GM12864 (cell line): ENCODE data around the gene GIMAP5.

Experiments used
- DNase-seq: peaks from one replicate; pipeline ENCODE4 v3.0.0-alpha.2; 2011; ENCODE audit warnings: low read depth
- H3K4me3 ChIP-seq: 2 replicates; pipeline ENCODE4 v1.5.1; 2011; ENCODE audit warnings: mild to moderate bottlenecking, low read depth, low read length, control low read depth
- TF ChIP-seq, protein P1 (sequence below): IDR thresholded peaks from 2 replicates; pipeline ENCODE4 v1.5.1; 2011; ENCODE audit warnings: low read depth, mild to moderate bottlenecking, moderate library complexity, low read length, control low read depth, inconsistent platforms; ENCODE audit errors: missing control alignments

GIMAP5 gene

DNA sequence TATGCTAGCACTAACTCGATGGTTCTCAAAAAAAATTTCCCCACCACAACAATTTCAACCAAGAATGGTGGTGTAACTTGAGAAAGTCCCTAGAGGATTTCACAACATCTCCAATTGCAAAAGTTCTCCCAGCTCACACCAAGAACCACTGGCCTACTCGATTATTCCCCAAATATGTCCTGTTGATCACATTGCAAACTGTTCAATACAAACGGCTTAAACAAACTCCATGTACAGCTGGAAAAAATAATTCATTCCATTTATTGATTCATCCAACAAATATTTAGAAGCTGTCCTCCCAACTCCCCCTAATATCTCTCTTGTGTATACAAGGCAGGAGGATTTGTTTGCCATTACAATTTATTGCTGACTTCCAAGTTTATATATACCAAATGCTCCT, 43.9 kb downstream of the GIMAP5 start:
- H3K4me3 ChIP-seq: no peak overlapping the region
- TF ChIP-seq, protein P1, sequence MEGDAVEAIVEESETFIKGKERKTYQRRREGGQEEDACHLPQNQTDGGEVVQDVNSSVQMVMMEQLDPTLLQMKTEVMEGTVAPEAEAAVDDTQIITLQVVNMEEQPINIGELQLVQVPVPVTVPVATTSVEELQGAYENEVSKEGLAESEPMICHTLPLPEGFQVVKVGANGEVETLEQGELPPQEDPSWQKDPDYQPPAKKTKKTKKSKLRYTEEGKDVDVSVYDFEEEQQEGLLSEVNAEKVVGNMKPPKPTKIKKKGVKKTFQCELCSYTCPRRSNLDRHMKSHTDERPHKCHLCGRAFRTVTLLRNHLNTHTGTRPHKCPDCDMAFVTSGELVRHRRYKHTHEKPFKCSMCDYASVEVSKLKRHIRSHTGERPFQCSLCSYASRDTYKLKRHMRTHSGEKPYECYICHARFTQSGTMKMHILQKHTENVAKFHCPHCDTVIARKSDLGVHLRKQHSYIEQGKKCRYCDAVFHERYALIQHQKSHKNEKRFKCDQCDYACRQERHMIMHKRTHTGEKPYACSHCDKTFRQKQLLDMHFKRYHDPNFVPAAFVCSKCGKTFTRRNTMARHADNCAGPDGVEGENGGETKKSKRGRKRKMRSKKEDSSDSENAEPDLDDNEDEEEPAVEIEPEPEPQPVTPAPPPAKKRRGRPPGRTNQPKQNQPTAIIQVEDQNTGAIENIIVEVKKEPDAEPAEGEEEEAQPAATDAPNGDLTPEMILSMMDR: no peak
- DNase-seq: no peak

DNA sequence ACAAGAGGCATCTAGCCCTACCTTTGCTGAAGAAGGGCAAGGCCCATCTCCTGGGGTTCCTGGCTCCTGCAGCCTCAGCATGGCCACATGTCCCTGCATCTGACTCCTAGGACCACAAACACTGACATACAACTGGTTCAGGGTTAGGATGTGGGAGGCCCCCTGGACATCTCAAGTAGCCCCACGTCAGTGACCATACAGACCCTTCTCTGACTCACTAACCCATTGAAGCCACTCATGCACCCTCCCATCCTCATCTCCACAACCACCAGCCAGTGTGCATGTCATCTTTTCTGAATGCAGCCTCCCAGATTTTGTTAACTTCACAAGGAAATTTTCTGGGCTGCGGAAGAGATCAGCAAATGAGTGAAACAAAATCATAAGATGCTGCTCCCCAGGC, 44.7 kb downstream of the GIMAP5 start:
- no peak for DNase-seq
- TF ChIP-seq, protein P1: no peak
- H3K4me3 ChIP-seq: no peak overlapping the region

- TF ChIP-seq, protein P1: no peak
- no peak overlapping the region for H3K4me3 ChIP-seq
- no peak for DNase-seq
Measured at GRCh38 chr7:150784120-150784736, 47.0 kb downstream of the GIMAP5 start.

GRCh38 chr7:150784954-150785353, 47.7 kb downstream of the GIMAP5 start:
- DNase-seq: no peak
- H3K4me3 ChIP-seq: no peak overlapping the region
- TF ChIP-seq, protein P1: no peak

DNA sequence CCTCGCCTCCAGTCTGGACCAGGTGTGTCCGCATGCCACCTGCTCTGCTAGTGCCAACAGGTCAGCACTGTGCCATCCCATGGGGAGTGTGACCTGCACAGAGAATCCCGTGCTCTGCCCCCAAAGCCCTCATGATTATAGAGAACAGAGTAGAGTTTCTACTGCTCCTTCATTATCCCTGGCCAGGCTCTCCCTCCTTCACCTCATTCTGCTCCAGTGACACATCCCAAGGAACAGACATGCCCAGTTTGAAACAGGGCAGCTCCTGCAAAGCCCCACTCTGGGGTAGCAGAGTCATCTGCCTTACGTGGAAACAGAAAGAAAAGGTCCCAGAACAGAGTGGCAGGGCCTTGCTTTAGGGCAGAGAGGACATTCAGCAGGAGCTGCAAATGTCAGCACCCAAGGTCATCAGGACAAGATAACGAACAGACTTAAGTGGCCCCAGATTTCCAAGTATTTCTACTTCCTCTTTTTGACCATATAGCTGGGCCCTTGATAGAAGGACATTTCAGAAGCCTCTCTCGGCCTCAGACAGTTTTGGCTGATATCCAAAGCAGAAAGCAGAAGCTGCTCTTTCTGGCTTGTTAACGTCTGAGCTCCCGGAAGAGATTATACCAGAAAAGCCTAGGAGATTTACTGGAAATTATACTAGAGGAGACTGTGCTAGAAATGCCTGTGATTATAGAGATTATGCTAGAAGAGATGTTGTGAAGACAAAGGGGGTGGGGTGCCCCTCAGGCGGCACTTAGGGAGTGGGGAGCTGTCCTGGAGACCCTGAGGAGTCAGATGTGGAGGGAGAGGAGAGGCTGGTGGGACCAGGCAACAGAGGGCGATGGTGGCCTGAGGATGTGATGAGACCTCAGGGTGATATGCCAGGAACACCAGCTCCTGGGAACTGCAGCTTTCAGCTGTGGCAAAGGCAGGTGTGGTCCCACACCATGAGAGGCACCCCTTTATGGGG, 50.4 kb downstream of the GIMAP5 start:
- H3K4me3 ChIP-seq: no peak overlapping the region
- TF ChIP-seq, protein P1: no peak

GRCh38 chr7:150788474-150789269, 51.5 kb downstream of the GIMAP5 start:
- TF ChIP-seq, protein P1: no peak
- DNase-seq: no peak
- no peak overlapping the region for H3K4me3 ChIP-seq

More for the DNA sequence above, 50.4 kb downstream of the GIMAP5 start:
- DNase-seq: no peak
